Measurements from ENCODE around the gene COA6. TPM values are rescaled to one million over a fixed set of nuclear protein-coding genes. Genes with fewer than 3 reads are reported as not detected.

Gene COA6
- total and polyA plus RNA-seq, 2 donors (not counting 3 experiments of a cell fraction or from before 2014, with no cell fraction given): 22.2 to 42.7 TPM

DNA sequence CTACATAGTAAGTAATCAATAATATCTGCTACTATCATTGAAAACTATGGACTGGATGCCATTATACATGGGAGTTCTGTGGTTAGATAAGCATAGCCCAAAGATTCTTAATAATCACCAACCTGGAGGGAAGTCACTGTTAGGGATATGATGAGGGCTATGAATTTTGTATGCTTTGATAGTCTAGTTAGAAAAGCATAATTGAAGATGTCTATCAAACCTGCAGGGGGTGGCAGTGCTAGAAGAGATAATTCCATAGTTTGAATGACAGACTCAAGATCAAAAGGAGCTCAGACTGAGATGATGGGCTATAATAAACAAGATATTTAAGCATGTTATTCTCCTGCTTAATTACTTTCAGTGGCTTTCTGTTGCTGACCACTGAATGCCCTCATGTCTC lies 15.4 kb upstream of the COA6 start:
- DNase-seq (ENCODE audit: low read depth, low spot score) (no peak), FAIRE-seq (no peak)
- Histone ChIP-seq H3K27ac (ENCODE audit: insufficient read depth, low read depth, low read length) (no peak overlapping the region), H4K20me1 (replicated peaks; ENCODE audit: control insufficient read depth, extremely low read depth, insufficient read depth, low read length) (no peaks in the 10 kb centered on the region), H3K36me3 (ENCODE audit: control insufficient read depth in 2 of 2, extremely low read depth in 1 of 2, insufficient read depth in 2 of 2, low read length in 2 of 2) (no peaks in the 10 kb centered on the region), H3K4me2 (ENCODE audit: insufficient read depth, low read length) (no peak overlapping the region), H3K27me3 (ENCODE audit: control insufficient read depth in 2 of 2, insufficient read depth in 2 of 2, low read length in 2 of 2) (peaks cover 7 to 8% of the 10 kb centered on the region in 2 experiments), H3K4me3 (replicated peaks in 1 of 3; ENCODE audit: insufficient read depth in 1 of 3, low read depth in 1 of 3, low read length in 3 of 3) (no peak overlapping the region), H3K79me2 (ENCODE audit: control insufficient read depth, insufficient read depth, low read length) (no peaks in the 10 kb centered on the region), H3K4me1 (ENCODE audit: control insufficient read depth, extremely low read depth, insufficient read depth, low read length) (no peaks in the 10 kb centered on the region), H3K9ac (replicated peaks; ENCODE audit: extremely low read depth, insufficient read depth, low read length) (no peak overlapping the region), H3K9me1 (replicated peaks; ENCODE audit: control insufficient read depth, extremely low read depth, insufficient read depth, low read length) (no peaks in the 10 kb centered on the region), H3K9me3 (replicated peaks; ENCODE audit: control insufficient read depth, insufficient read depth, low read length) (no peaks in the 10 kb centered on the region), H2AFZ (ENCODE audit: low read depth, low read length) (no peak overlapping the region)
- dilution Hi-C loops (cut with MboI; ENCODE audit: extremely low pct_ligation_motif_present, low sequenced_read_pairs) (no loop called here), intact Hi-C loops (cut with micrococcal nuclease) (no loop called here)
- no peak for TF ChIP-seq POLR2AphosphoS5 (IDR thresholded peaks at IDR 0.05; ENCODE audit: insufficient read depth, low read depth, low read length)
- POLR2A ChIA-PET: no interaction called here
- no TSS peak for BruUV-seq (replicated peaks)
- CTCF ChIA-PET: no interaction called here

DNA sequence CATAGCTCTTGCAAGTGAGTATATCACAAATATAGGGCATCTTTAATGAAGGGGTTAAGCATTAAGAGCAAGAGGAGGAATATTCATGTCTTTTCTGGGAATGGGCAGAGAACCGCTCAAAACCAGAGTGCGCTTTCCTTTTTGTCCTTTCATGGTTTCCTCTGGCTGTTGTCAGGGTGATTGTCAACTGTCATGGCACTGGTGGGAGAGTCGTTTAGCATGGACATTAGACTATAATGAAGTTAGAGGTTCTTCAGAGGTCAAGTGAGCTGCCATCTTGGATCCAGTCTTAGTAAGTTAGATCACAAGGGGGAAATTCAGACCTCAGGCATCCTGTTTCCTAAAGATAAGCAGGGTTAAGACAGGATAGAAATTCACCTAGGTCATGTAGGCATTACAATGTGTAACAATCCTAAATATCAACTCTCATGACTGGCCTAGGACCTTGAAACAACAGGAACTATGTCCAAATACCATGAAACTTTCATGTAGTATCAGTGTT lies 12.1 kb upstream of the COA6 start:
- POLR2A ChIA-PET: no interaction called here
- Histone ChIP-seq H3K4me2 (ENCODE audit: insufficient read depth, low read length) (no peak overlapping the region), H3K27ac (ENCODE audit: insufficient read depth, low read depth, low read length) (no peak overlapping the region), H3K27me3 (ENCODE audit: control insufficient read depth in 2 of 2, insufficient read depth in 2 of 2, low read length in 2 of 2) (peaks cover 7 to 8% of the 10 kb centered on the region in 2 experiments), H3K9me3 (replicated peaks; ENCODE audit: control insufficient read depth, insufficient read depth, low read length) (no peaks in the 10 kb centered on the region), H3K4me3 (replicated peaks in 1 of 3; ENCODE audit: insufficient read depth in 1 of 3, low read depth in 1 of 3, low read length in 3 of 3) (no peak overlapping the region), H3K79me2 (ENCODE audit: control insufficient read depth, insufficient read depth, low read length) (no peaks in the 10 kb centered on the region), H3K36me3 (ENCODE audit: control insufficient read depth in 2 of 2, extremely low read depth in 1 of 2, insufficient read depth in 2 of 2, low read length in 2 of 2) (no peaks in the 10 kb centered on the region), H4K20me1 (replicated peaks; ENCODE audit: control insufficient read depth, extremely low read depth, insufficient read depth, low read length) (no peaks in the 10 kb centered on the region), H2AFZ (ENCODE audit: low read depth, low read length) (no peak overlapping the region), H3K9me1 (replicated peaks; ENCODE audit: control insufficient read depth, extremely low read depth, insufficient read depth, low read length) (no peaks in the 10 kb centered on the region), H3K4me1 (ENCODE audit: control insufficient read depth, extremely low read depth, insufficient read depth, low read length) (no peaks in the 10 kb centered on the region), H3K9ac (replicated peaks; ENCODE audit: extremely low read depth, insufficient read depth, low read length) (no peak overlapping the region)
- CTCF ChIA-PET: no interaction called here
- dilution Hi-C loops (cut with MboI; ENCODE audit: extremely low pct_ligation_motif_present, low sequenced_read_pairs) (no loop called here), intact Hi-C loops (cut with micrococcal nuclease) (no loop called here)
- TF ChIP-seq POLR2AphosphoS5 (IDR thresholded peaks at IDR 0.05; ENCODE audit: insufficient read depth, low read depth, low read length): no peak
- TF ChIP-seq, protein P1, sequence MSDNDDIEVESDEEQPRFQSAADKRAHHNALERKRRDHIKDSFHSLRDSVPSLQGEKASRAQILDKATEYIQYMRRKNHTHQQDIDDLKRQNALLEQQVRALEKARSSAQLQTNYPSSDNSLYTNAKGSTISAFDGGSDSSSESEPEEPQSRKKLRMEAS (IDR thresholded peaks at IDR 0.05; ENCODE audit: insufficient read depth, insufficient read length): no peak
- TF ChIP-seq EZH2 (IDR thresholded peaks at IDR 0.05; ENCODE audit: borderline replicate concordance, low read depth, low read length, severe bottlenecking): no peak
- no peak for TF ChIP-seq GATA2 (IDR thresholded peaks at IDR 0.05; ENCODE audit: insufficient read depth, insufficient read length, low read depth, low read length)
- TF ChIP-seq, protein P2, sequence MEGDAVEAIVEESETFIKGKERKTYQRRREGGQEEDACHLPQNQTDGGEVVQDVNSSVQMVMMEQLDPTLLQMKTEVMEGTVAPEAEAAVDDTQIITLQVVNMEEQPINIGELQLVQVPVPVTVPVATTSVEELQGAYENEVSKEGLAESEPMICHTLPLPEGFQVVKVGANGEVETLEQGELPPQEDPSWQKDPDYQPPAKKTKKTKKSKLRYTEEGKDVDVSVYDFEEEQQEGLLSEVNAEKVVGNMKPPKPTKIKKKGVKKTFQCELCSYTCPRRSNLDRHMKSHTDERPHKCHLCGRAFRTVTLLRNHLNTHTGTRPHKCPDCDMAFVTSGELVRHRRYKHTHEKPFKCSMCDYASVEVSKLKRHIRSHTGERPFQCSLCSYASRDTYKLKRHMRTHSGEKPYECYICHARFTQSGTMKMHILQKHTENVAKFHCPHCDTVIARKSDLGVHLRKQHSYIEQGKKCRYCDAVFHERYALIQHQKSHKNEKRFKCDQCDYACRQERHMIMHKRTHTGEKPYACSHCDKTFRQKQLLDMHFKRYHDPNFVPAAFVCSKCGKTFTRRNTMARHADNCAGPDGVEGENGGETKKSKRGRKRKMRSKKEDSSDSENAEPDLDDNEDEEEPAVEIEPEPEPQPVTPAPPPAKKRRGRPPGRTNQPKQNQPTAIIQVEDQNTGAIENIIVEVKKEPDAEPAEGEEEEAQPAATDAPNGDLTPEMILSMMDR (IDR thresholded peaks at IDR 0.05; ENCODE audit: extremely low read depth in 1 of 2, insufficient read depth in 1 of 2, low read depth in 1 of 2, low read length in 2 of 2): no peak
- no peak for TF ChIP-seq POLR2A (IDR thresholded peaks at IDR 0.05; ENCODE audit: low read depth, low read length)
- no peak for TF ChIP-seq MYC (IDR thresholded peaks at IDR 0.05; ENCODE audit: low read depth, low read length)
- TF ChIP-seq JUN (IDR thresholded peaks at IDR 0.05; ENCODE audit: borderline replicate concordance, insufficient read depth, insufficient read length, low read depth): no peak
- no peak for FAIRE-seq
- no TSS peak for BruUV-seq (replicated peaks)
- DNase-seq (ENCODE audit: low read depth, low spot score): no peak
